Caco-2 (cell line): ENCODE measurements around the gene ABHD8. TPM values are rescaled to one million over a fixed set of nuclear protein-coding genes. Genes with fewer than 3 reads are reported as not detected.

ENCODE experiments used
- BruUV-seq: library from RNA; stranded (reverse); fragments of 400-500 nt; replicated peaks from 2 replicates; lab custom pipeline; 2021; lab: Mats Ljungman, UMichigan
- CTCF ChIA-PET: fragments of 300-600 bp; sonication (Branson Sonifier 250); formaldehyde crosslinking; loops from one replicate; lab custom pipeline; 2022; ENCODE audit warnings: antibody characterized with exemption; lab: Charles Lee
- POLR2A ChIA-PET: fragments of 300-600 bp; sonication (Branson Sonifier 250); formaldehyde crosslinking; loops from one replicate; lab custom pipeline; 2022; ENCODE audit warnings: antibody characterized with exemption; lab: Charles Lee
- DNase-seq, 2 experiments: peaks; one replicate each; pipeline versions ENCODE4 v3.0.0 to v3.0.0-alpha.2; 2020 to 2022
- H3K27me3 ChIP-seq: replicated peaks from 2 replicates; pipeline ENCODE4 v1.6.0; 2011; ENCODE audit warnings: low read length; ENCODE audit not compliant: control insufficient read depth, insufficient read depth
- H3K36me3 ChIP-seq: 2 replicates; pipeline ENCODE4 v1.5.1; 2011; ENCODE audit warnings: low read length; ENCODE audit not compliant: control insufficient read depth, insufficient read depth
- H3K4me1 ChIP-seq: fragments of 250-450 bp; sonication (Bioruptor Pico); 2 replicates; pipeline ENCODE4 v1.5.1; 2020; ENCODE audit warnings: mild to moderate bottlenecking
- H3K4me3 ChIP-seq: 2 replicates; pipeline ENCODE4 v1.5.1; 2011; ENCODE audit warnings: low read depth, mild to moderate bottlenecking, control low read depth, low read length
- H3K9me3 ChIP-seq: fragments of 250-450 bp; sonication (Bioruptor Pico); 2 replicates; pipeline ENCODE4 v1.5.1; 2020; ENCODE audit warnings: mild to moderate bottlenecking, moderate library complexity
- H3K27ac Mint-ChIP-seq: one replicate; pipeline ENCODE4 v1.8.0; 2022; ENCODE audit warnings: mixed read lengths; ENCODE audit not compliant: unreplicated experiment
- H3K27me3 Mint-ChIP-seq: one replicate; pipeline ENCODE4 v1.8.0; 2022; ENCODE audit warnings: mixed read lengths; ENCODE audit not compliant: insufficient read depth, unreplicated experiment
- H3K36me3 Mint-ChIP-seq: one replicate; pipeline ENCODE4 v1.8.0; 2022; ENCODE audit warnings: mild to moderate bottlenecking, mixed read lengths; ENCODE audit not compliant: insufficient read depth, unreplicated experiment
- H3K4me1 Mint-ChIP-seq: one replicate; pipeline ENCODE4 v1.8.0; 2022; ENCODE audit warnings: low read depth, mixed read lengths; ENCODE audit not compliant: unreplicated experiment
- H3K4me3 Mint-ChIP-seq: one replicate; pipeline ENCODE4 v1.8.0; 2022; ENCODE audit warnings: mild to moderate bottlenecking, moderate library complexity, mixed read lengths; ENCODE audit not compliant: unreplicated experiment
- H3K9me3 Mint-ChIP-seq: one replicate; pipeline ENCODE4 v1.8.0; 2022; ENCODE audit warnings: mixed read lengths; ENCODE audit not compliant: unreplicated experiment
- CTCF ChIP-seq, 2 experiments: fragments of 200-600 bp in 1 of 2; IDR thresholded peaks; 1 replicate in 1 of 2; 2 replicates in 1 of 2; pipeline versions ENCODE4 v1.5.1 to v1.8.0; 2011 to 2022; ENCODE audit warnings: antibody characterized with exemption in 1 of 2, control low read depth in 1 of 2, inconsistent platforms in 1 of 2, low read depth in 1 of 2, low read length in 1 of 2, mild to moderate bottlenecking in 1 of 2, moderate library complexity in 1 of 2; ENCODE audit not compliant: insufficient read depth in 1 of 2, severe bottlenecking in 1 of 2, unreplicated experiment in 1 of 2
- intact Hi-C: fragments of 100-400 bp; cut with micrococcal nuclease; formaldehyde crosslinking; loops from one replicate; pipeline ENCODE4 v1.10.0; 2022; ENCODE audit not compliant: unreplicated experiment
- total RNA-seq: library from RNA; stranded (reverse); gene quantifications from 2 replicates; pipeline ENCODE4 v1.2.3, GENCODE V29; 2022

The ABHD8 gene
- total RNA-seq, 1 experiment from 2014 or later: 11.3 TPM

GRCh38 chr19:17304386-17305215 lies 1.4 kb upstream of the ABHD8 start:
- TF ChIP-seq CTCF (IDR thresholded peaks at IDR 0.05; ENCODE audit: insufficient read depth in 1 of 2, low read depth in 1 of 2, low read length in 1 of 2, severe bottlenecking in 1 of 2, unreplicated experiment in 1 of 2): no peak
- DNase-seq: no peak
- H3K36me3 ChIP-seq: no peaks in the 10 kb centered on the region
- CTCF ChIA-PET: interaction anchor here (0.6 to 2.8 kb wide), 15 partner anchors 9 to 1194 kb away, joined by 3 to 44 read pairs (median 6); partner anchors contain the start of gene BABAM1
- peak overlapping the region; percentile 78 for H3K4me3 Mint-ChIP-seq
- H3K4me3 ChIP-seq: no peak overlapping the region
- intact Hi-C loops: loop anchor here (1.0 kb wide), 1 partner anchor 12 kb away; no protein-coding TSS in a partner anchor
- H3K27me3 Mint-ChIP-seq: no peaks in the 10 kb centered on the region
- H3K36me3 Mint-ChIP-seq: peaks cover 40% of the 10 kb centered on the region
- H3K4me1 Mint-ChIP-seq: peaks cover 8% of the 10 kb centered on the region
- H3K27me3 ChIP-seq: no peaks in the 10 kb centered on the region
- BruUV-seq: no TSS peak
- peaks cover 16% of the 10 kb centered on the region for H3K4me1 ChIP-seq
- no peak overlapping the region for H3K27ac Mint-ChIP-seq
- H3K9me3 ChIP-seq: no peaks in the 10 kb centered on the region
- H3K9me3 Mint-ChIP-seq: no peaks in the 10 kb centered on the region
- POLR2A ChIA-PET: interaction anchor here (0.6 to 1.3 kb wide), 3 partner anchors 12 to 89 kb away, joined by 4 to 12 read pairs (median 5); partner anchors contain the start of gene USE1

GRCh38 chr19:17303940-17304267 lies 679 bp upstream of the ABHD8 start:
- Mint-ChIP-seq H3K27me3 (no peaks in the 10 kb centered on the region), H3K4me1 (peaks cover 8% of the 10 kb centered on the region), H3K9me3 (no peaks in the 10 kb centered on the region), H3K4me3 (peak overlapping the region; percentile 69), H3K27ac (no peak overlapping the region), H3K36me3 (peaks cover 33% of the 10 kb centered on the region)
- BruUV-seq: no TSS peak
- no peak for DNase-seq
- intact Hi-C loops: no loop called here
- TF ChIP-seq CTCF (IDR thresholded peaks at IDR 0.05; ENCODE audit: insufficient read depth in 1 of 2, low read depth in 1 of 2, low read length in 1 of 2, severe bottlenecking in 1 of 2, unreplicated experiment in 1 of 2): no peak
- H3K4me3 ChIP-seq: no peak overlapping the region
- no peaks in the 10 kb centered on the region for H3K27me3 ChIP-seq
- H3K36me3 ChIP-seq: no peaks in the 10 kb centered on the region
- POLR2A ChIA-PET: no interaction called here
- H3K4me1 ChIP-seq: peaks cover 16% of the 10 kb centered on the region
- CTCF ChIA-PET: interaction anchor here (1.3 to 1.8 kb wide), 2 partner anchors 11 to 100 kb away, joined by 3 to 6 read pairs; no protein-coding TSS in a partner anchor
- no peaks in the 10 kb centered on the region for H3K9me3 ChIP-seq

- Histone ChIP-seq H3K27me3 (no peaks in the 10 kb centered on the region), H3K4me3 (peak overlapping the region; percentile 73), H3K9me3 (peaks cover 5% of the 10 kb centered on the region; the same call in 1 of the 2 replicates), H3K36me3 (0 out of 2 replicates have a peak, but pooled peaks cover 2% of the 10 kb centered on the region), H3K4me1 (peaks cover 16% of the 10 kb centered on the region)
- intact Hi-C loops: no loop called here
- CTCF ChIA-PET: interaction anchor here (1.3 to 1.8 kb wide), 2 partner anchors 9 to 99 kb away, joined by 3 to 6 read pairs; no protein-coding TSS in a partner anchor
- peaks cover 31% of the 10 kb centered on the region for H3K36me3 Mint-ChIP-seq
- no peaks in the 10 kb centered on the region for H3K27me3 Mint-ChIP-seq
- no peak for TF ChIP-seq CTCF (IDR thresholded peaks at IDR 0.05; ENCODE audit: insufficient read depth in 1 of 2, low read depth in 1 of 2, low read length in 1 of 2, severe bottlenecking in 1 of 2, unreplicated experiment in 1 of 2)
- no TSS peak for BruUV-seq
- POLR2A ChIA-PET: no interaction called here
- peak overlapping the region; percentile 69 for H3K4me3 Mint-ChIP-seq
- no peaks in the 10 kb centered on the region for H3K9me3 Mint-ChIP-seq
- DNase-seq: no peak
- H3K27ac Mint-ChIP-seq: peak overlapping the region; percentile 25
- H3K4me1 Mint-ChIP-seq: peaks cover 2% of the 10 kb centered on the region
These were observed 646 bp downstream of the ABHD8 start for GRCh38 chr19:17302391-17303166.
